ENCODE data around the gene EWSR1. TPM values are rescaled to one million over a fixed set of nuclear protein-coding genes. Genes with fewer than 3 reads are reported as not detected.

EWSR1 gene
- total RNA-seq, 1 donor from 2014 or later: 159 TPM

- no peak overlapping the region for H3K4me3 ChIP-seq
- TF ChIP-seq, protein P1, sequence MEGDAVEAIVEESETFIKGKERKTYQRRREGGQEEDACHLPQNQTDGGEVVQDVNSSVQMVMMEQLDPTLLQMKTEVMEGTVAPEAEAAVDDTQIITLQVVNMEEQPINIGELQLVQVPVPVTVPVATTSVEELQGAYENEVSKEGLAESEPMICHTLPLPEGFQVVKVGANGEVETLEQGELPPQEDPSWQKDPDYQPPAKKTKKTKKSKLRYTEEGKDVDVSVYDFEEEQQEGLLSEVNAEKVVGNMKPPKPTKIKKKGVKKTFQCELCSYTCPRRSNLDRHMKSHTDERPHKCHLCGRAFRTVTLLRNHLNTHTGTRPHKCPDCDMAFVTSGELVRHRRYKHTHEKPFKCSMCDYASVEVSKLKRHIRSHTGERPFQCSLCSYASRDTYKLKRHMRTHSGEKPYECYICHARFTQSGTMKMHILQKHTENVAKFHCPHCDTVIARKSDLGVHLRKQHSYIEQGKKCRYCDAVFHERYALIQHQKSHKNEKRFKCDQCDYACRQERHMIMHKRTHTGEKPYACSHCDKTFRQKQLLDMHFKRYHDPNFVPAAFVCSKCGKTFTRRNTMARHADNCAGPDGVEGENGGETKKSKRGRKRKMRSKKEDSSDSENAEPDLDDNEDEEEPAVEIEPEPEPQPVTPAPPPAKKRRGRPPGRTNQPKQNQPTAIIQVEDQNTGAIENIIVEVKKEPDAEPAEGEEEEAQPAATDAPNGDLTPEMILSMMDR (IDR thresholded peaks at IDR 0.05): no peak
- H3K36me3 ChIP-seq: peaks cover 39% of the 10 kb centered on the region
- intact Hi-C loops (cut with DNase I): no loop called here
- H3K27me3 ChIP-seq (ENCODE audit: low read depth): no peaks in the 10 kb centered on the region
- peaks cover 17% of the 10 kb centered on the region for H3K4me1 ChIP-seq
- DNase-seq (no peak), ATAC-seq (no peak)
- H3K9me3 ChIP-seq: no peaks in the 10 kb centered on the region
- H3K27ac ChIP-seq: no peak overlapping the region
These were observed 34.3 kb downstream of the EWSR1 start for GRCh38 chr22:29302402-29302680.

DNA sequence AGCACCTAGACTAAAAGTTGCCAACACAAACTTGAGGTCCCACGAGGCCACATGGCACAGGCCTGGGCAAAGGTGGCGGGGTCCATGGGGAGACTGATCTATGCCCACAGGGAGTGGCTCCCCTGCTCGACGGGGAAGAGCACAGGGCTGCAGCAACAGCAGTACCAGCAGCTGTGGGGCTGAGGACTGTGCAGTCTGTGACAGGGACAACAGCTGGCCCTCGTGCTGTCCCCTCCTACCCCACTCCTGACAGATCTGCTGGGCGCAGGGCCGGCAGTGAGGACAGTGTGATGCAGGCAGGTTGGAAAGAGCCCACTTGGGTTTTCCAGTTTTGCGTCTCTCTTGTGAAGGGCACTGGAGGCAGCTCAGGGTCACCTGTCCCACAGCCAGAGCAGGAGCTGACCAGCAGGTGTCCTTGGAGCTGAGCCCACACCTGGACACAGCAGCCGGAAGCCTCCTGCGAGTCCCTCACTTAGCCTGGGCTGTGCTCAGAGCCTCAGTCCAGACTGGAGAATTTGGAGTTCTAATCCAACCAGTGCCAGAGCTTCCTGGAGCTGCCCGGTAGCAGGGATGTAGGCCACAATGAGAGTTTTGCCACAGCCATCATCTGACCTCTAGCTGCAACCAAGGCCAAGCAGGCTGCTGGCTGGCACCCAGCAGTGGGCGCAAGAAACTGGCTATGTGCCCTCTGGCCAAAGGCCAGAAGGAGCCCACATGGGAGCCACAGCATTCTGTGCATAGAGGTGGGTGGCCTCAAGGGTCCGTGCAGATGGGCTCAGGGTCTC, 34.8 kb downstream of the EWSR1 start:
- H3K27ac ChIP-seq: peak overlapping the region; percentile 41

GRCh38 chr22:29305836-29306174, 37.7 kb downstream of the EWSR1 start:
- Histone ChIP-seq H3K27me3 (ENCODE audit: low read depth) (no peaks in the 10 kb centered on the region), H3K36me3 (peaks cover 4% of the 10 kb centered on the region), H3K27ac (peak overlapping the region; percentile 90), H3K4me1 (peaks cover 51% of the 10 kb centered on the region), H3K4me3 (peak overlapping the region; percentile 91), H3K9me3 (no peaks in the 10 kb centered on the region)
- DNase-seq (no peak), ATAC-seq (no peak)
- intact Hi-C loops (cut with DNase I): no loop called here
- TF ChIP-seq, protein P1 (IDR thresholded peaks at IDR 0.05): no peak

More for the DNA sequence above, 34.8 kb downstream of the EWSR1 start:
- DNase-seq: no peak
- ATAC-seq: no peak
- TF ChIP-seq, protein P1 (IDR thresholded peaks at IDR 0.05): no peak
- intact Hi-C loops (cut with DNase I): no loop called here
- no peaks in the 10 kb centered on the region for H3K27me3 ChIP-seq (ENCODE audit: low read depth)
- no peaks in the 10 kb centered on the region for H3K9me3 ChIP-seq
- H3K4me1 ChIP-seq: peaks cover 22% of the 10 kb centered on the region
- peaks cover 33% of the 10 kb centered on the region for H3K36me3 ChIP-seq
- no peak overlapping the region for H3K4me3 ChIP-seq

- Histone ChIP-seq H3K27me3 (ENCODE audit: low read depth) (no peaks in the 10 kb centered on the region), H3K4me1 (peaks cover 56% of the 10 kb centered on the region), H3K27ac (peak within 1 kb of the TSS; percentile 90), H3K9me3 (no peaks in the 10 kb centered on the region), H3K4me3 (peak within 1 kb of the TSS; percentile 91), H3K36me3 (no peaks in the 10 kb centered on the region)
- DNase-seq (peak; percentile 86), ATAC-seq (peak; percentile 79 to 80)
- intact Hi-C loops (cut with DNase I): no loop called here
- TF ChIP-seq, protein P1 (IDR thresholded peaks at IDR 0.05): peak; percentile 77
These were observed 38.2 kb downstream of the EWSR1 start, which contains the start of gene GAS2L1 for GRCh38 chr22:29306175-29306834. Gene GAS2L1, plus strand, starts transcription at chr22:29306650. Its CDS starts 1,456 bp downstream, at chr22:29308106.

GRCh38 chr22:29306835-29307595, 38.9 kb downstream of the EWSR1 start:
- Histone ChIP-seq H3K27ac (peak overlapping the region; percentile 90), H3K4me1 (peaks cover 63% of the 10 kb centered on the region), H3K4me3 (peak overlapping the region; percentile 91), H3K27me3 (ENCODE audit: low read depth) (no peaks in the 10 kb centered on the region), H3K36me3 (peaks cover under 1% of the 10 kb centered on the region), H3K9me3 (no peaks in the 10 kb centered on the region)
- TF ChIP-seq, protein P1 (IDR thresholded peaks at IDR 0.05): no peak
- peak; percentile 86 for DNase-seq
- intact Hi-C loops (cut with DNase I): no loop called here
- peak; percentile 78 to 83 for ATAC-seq
